HG03139 (cell line): ENCODE data around the gene LRP1B.
"Not testable (repeated sequence)": the region's sequence is repeated elsewhere in the genome, so short reads cannot be mapped to it uniquely, and the experiment has no call there.

Experiments used
- ATAC-seq: cut with Tn5 transposase; IDR thresholded peaks from one replicate; pipeline ENCODE4 v1.9.1; 2021; ENCODE audit not compliant: unreplicated experiment

LRP1B gene

DNA sequence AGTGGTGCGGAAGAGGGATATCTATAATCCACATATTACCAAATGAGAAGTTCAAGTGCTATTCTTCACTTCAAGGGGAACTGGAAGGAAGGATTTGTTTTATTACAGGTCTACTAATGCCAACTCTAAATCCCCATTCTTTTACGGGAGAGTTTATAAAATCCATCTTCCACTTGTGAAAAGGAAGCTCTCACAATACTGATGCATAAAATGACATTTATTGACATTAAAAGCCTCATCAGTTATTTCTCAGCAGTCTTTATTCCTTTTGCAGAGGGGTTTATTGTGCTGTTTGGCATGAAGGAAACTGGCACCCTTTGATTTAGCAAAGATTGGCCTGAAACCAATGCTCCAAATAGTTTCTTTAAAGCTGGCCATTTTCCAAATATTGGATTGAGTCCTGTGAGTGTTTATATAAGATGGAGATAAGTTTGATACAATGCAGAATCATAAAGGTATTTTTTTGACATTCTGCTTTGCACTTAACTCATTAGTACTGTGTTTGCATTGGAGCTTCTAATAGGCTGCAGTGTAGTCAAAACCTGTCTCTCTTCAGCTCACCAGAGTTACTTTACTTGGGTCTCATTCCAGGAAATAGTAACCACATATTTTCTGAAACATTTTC, 26.6 kb downstream of the LRP1B start:
- no peak for ATAC-seq

DNA sequence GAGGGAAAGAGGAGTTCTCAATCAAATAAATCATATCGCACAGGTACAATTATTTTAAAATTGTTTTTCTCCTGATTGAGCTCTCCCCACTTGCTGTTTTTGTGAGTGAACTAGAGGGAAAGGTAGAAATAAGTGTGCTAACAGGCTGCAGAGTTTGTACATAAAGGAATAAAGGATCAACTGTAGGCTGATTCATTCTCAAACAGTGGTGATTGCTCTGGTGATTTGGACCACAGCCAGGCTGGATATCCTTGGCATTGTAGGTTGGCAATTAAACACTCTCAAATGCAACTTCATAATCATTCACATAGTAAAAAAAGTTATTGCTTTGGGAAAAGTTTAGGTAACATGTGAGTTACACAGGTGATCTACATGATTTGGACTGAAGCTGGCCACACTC, 29.8 kb downstream of the LRP1B start:
- ATAC-seq: no peak

DNA sequence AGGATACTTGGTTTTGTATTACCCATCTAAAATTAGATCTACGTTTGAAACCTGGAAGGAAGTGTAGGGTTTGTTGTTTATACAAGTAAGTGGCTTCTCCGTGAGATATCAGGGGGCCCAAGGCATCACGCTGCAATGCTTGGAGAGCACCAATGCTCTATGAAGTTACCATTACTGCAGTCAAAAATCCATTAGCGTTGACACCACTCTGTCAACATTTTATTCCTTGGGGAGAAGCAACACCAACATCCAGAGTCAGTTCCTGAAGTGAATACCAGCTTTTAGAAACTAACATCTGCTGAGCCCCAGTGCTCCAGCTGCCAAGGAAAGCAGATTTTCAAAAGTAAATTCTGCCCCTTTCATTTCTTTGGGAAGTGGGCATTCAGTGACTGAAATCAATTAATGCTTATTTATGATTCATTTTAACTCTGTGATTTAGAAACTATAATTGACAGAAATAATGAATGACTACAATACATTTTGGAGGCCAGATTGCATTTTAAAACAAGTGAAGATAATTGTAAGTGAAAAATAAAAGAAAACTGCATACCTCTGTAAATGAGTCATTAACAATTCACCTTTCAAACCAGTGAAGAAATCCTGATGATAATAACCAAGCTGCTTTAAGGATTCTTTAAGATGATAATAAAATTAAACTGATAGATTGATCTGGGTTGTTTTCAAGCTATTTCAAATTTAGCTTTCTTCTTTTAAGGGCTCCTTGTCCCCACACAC, 30.5 kb downstream of the LRP1B start:
- no peak for ATAC-seq

DNA sequence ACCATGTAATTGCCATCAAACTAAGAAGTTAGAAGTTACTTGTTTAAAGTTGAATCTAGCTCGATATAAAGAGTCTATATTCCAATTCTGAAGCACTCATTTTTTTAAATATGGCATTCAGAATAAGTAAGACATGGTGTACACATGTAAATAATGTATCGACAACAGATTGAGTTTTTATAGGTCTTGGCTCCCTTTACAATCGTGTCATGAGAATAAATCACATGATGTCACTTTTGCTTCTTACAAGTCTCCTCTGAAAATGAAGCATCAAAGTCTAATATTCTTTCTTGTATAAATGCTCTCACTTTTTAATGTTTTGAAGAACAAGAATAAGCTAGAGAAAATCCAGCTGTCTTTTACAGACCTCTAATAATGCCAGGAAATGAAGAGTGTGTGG, 33.1 kb downstream of the LRP1B start:
- no peak for ATAC-seq

DNA sequence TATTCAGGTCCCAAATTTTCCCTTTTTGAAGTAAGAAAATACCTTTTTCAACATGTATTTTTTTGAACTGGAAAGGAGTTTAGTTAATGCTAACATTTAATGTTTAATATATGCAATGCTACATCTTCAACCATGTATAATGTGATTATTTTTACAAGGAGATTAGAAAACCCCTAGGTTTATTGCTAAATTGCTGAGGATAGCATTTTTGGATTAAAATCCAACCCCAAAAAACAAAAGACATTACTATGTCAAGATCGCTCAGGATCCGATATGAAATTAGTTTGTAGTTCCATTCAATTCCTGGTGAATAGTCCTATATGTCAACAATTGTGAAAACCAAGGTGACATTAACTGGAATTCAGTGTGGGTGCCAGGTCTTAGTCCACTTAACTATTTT, 35.2 kb downstream of the LRP1B start:
- ATAC-seq: no peak

DNA sequence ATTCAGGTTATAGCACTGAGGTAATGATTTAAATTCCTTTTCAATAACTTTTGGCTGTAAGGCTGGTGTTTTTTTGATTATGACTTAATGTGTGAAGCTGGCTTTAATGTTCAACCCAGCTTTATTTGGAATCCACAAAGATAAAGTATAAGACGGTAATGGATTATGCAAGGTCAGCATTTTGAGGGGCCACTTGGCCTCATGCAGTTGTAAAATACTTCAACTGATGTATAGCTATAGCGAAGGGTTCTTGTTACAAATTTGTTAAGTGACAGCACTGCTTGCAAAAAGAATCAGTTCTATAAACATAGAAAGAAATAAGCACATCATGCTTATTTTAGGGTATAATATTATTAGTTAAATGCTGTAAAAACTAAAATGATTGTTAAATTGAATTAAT, 36.6 kb downstream of the LRP1B start:
- no peak for ATAC-seq

DNA sequence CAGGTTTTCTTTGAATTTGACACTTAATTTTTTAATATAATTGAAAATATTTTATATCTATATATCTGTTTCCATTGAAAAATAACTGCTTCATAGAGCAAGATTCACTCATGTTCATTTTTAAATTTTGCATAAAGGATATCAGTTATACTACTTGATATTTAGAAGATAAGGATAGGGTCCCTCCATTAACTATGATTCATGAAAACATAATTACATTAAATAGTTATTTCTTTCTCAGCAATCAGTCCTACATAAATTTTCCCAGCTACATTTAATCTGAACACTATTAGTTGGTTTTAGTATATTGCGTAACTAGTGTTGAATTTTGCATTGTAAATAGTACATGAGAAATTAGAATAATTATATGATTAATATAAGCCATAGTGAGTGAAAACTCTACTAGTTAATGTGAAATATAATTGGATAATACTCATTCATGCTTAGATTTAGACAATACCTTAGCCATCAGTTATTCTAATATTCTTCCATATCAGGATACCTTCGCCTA, 42.7 kb downstream of the LRP1B start:
- ATAC-seq: no peak

DNA sequence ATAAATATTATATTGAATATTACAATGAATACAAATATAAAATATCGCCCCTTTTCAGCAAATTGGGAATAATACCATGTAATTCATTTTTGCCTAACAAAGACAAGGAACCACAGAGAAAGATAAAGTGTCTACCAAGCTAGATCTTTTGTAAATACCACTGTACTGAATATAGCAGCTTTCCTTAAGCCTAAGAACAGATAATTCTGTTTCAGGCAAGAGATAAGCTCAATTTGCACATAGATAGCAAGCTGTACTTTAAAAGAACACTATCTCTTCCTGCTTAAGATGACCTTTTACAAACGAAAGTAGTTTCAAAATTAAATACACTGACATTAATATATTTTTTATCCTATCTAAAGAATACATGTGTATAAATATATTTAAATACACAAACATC, 43.2 kb downstream of the LRP1B start:
- ATAC-seq: not testable (repeated sequence)

DNA sequence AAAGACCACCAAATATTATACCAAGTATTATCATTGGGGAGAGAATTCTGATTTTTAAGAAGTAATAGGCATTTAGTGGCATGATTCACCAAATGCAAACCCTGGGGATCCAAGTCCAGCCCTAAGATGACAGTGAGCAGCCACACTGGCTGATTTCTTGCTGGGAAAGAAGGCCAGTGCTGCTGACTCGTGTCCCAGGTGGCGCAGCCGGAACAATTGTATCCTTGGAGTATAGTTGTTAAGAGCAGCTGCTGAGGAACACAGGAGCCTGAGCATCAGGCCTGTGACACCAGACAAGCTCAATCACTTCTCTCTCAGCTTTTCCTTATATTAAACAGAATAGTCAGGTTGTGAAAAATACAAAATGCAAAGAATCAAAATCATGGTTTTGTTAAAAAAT, 48.4 kb downstream of the LRP1B start:
- ATAC-seq: no peak

DNA sequence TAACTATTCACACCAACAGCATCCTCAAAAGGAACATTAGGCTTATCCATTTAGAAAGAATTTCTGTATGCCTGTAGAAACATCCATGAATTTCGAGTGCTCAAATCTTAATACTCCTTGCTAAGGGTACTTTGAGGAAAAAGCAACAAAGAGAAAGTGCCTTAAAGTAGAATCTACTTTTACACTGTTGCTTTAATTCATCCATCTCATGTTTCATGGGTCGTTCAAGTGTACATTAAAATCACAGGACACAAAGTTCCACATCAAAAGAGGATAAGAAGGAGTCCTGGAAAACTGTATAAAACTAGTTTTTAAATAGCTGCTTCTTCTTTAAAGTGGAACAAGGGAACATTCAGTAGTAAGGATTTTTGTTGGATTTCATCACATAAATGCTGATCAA, 54.5 kb downstream of the LRP1B start:
- no peak for ATAC-seq

DNA sequence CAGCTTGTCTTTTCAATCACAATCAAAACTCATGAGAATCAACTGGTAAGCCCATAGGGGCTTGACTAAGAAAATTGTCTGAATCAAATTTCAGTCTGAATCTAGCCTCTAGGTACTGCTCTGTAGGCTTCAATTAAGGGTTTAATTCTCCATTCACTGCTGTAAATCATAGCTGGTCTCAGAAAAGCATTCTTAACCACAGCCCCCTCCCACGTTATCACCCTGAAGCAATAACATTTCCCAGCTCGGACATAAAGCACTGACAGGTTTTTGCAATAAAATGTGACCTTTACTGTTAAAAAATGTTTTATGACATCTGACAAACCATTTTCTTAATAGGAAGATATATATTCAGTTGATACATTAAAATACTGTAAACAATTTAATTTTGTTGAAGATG, 55.0 kb downstream of the LRP1B start:
- ATAC-seq: no peak

DNA sequence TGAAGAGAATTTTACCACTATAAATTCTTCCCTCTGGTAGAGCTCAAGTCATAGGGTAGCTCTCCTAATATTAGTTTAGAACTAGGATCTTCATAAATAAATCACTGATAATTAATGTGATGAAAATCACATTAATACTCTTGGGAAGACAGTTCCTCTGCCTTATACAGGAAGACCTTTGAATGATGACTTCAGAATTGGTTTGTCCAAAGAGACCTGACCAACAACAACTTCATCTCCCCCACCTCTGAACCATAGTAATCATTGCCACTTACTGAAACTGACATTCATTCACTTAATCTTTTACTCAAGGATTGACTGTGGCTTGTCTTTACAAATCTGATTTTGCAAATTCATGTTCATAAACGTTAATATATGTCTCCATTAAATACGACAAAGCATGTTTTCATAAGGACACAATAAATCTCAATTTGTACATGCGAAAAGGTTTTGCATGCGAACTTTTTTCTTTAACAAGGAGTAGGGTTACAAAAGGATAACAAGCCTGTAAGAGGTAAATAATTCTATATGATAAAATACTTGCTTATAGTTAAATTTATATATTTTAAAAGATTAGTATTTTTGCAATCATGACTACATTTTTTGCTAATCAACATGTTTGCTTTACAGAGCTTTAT, 61.4 kb downstream of the LRP1B start:
- ATAC-seq: no peak

DNA sequence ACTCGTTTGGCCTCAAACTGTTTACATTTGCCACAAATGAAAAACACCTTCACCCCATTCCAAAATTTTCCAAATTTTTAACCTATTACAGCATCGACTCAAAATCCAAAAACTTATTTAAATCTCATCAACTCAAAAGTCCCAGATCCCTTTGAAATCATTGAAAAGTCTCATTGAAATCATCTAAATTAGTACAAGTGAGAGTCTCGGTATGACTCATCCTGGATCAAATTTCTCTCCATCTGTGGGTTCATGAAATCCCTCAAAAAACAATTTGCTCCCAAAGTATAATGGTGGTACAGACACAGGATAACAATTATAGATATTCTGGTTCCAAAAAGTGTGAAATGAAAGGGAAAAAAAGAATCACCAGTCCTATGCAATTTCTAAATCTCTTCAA, 65.1 kb downstream of the LRP1B start:
- no peak for ATAC-seq

DNA sequence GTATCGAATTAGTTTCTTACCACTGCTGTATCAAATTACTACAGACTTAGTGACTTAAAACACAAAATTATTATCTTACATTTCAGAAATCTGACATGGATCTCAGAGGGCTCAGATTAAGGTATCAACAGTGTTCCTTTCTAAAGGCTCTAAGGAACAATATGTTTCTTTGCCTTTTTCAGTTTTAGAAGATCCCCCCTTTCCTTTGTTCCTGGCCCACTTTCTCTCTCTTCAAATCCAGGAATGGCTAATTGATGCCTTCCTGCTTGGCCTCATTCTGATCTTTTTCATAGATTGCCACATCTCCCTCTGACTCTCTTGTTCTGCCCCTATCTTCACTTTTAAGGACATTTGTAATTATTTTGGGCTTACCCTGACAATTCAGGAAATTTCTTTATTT, 65.7 kb downstream of the LRP1B start:
- no peak for ATAC-seq

DNA sequence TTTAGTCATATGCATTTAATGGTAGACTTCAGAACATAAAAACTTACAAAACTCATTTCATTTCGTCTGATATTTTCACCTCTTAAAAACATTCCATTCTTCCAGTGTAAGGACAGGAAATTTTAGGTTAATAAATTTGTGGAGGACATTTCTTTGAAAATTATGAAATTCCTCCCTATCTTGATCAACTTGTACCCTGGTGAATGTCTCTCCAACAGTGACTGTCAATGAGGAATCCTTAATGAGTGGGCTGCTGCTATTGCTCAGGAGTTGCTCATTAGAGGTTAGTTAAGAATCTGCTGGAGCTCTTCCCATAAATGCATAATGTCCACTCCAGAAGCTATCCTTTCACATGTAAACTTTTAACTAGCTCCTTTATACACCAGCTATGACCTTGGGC, 69.1 kb downstream of the LRP1B start:
- no peak for ATAC-seq

DNA sequence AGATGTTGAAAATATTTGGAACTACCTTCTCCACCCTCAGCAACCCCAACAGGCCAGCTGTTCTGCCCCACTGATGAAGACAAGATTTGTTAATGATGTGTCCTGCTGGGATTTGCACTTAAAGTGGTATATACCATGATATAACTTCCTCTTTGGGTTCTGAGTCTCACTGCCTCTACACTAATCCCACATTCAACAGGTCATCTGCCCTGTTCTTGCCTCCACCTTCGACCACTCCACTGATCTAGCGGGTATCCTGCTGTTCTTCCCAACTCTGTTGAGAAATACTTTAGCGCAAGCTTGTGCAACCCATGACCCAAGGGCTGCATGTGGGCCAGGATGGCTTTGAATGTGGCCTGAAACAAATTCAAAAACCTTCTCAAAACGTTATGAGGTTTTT, 72.7 kb downstream of the LRP1B start:
- ATAC-seq: no peak

DNA sequence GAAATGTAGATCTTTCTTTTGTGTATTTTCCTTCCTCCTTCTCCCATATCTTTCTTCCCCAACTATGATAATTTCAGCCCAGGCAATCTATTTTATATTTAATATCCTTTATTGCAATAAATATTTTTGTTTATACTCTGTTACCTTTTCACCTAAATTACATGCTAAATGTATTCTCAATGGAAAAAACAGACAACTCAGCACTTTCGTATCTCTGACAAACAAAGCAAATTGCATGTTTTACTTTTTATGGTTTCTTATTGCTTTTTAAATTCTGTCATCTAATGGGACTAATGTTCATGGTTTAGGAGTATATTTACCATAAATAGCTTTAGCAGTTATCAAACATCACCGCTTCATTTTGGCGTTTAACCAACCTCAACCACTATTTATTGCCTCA, 74.0 kb downstream of the LRP1B start:
- no peak for ATAC-seq

DNA sequence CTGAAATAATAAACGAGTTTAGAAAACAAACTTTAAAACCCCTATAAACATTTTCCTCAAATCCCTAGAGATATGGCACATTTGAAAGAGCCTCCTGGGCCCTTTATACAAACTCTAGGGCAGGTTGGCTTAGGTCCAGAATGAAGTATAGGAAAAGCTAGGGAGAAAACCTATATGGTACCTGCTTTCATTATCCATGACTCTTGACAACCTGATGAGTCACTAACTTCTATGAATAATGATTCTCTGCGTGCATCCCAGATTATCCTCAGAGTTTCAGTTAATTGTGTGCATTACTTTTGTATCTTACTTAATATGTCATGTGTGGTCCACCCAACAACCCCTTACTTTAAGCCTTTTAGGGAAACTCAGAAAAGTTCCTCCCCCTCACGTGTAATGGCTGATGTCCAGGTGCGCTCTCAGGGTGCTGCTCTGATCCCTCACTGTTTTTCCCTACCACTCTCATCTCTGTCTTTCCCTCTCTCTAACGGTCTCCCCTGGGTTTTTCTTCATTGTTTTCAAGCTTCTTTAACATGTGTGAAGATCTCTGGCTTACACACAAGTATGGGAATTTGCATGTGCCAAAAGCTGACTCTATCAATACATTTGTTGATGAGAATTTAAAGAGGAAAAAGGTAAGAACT, 78.5 kb downstream of the LRP1B start:
- no peak for ATAC-seq

DNA sequence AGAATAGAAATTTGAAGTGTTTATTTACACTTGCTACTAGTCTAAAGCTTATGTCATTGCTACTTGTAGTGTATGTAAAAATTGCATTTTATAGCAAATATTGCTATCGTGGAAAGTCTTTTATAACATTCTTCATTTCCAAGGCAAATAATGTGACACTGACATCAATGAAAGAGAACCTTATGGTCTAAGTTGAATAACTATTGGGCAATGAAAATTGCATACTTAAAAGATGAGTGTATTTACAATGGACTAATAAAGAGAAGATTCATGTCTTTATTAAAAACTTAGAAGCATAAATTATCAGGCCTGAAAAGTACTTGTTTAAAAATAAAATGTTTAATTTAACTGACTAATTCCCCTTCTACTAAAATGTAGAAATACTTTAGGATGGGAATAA, 82.2 kb downstream of the LRP1B start:
- no peak for ATAC-seq

DNA sequence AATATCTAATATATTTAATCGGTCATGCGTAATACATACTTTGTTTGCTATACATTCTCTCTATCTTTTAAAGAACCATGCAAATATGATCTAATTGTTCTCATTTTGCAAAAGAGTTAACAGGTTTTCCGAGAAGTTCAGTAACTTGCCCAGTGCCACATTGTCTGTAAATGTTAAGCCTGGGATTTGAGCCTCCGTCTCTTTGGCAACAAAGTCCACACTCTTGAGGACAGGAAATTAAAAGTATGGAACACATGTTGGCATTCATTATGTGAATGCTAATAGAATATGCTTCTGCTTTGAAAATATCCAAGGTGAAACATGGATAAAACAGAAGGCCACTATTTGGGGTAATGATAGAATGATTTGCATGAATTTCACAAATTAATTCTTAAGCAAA, 85.2 kb downstream of the LRP1B start:
- no peak for ATAC-seq

DNA sequence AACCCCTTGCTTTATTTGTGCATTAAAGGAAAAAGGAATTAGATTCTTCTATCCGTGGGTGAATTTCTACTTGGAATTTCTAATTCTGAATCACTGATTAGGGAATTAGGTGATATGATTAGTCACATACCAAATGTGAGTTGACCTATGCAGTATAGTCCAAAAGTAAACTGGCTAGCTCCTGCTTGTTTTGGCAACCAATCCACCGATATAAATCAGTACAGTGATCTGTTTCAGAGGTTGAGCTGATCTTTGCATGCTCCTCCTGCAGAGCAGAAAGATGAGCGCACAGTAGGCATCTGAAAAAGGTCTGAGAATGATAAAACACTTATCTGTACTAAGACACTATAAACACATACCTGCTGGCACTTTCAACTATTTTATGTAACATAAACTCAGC, 86.6 kb downstream of the LRP1B start:
- no peak for ATAC-seq
